ENCODE measurements around the gene CHST1.

CHST1 gene

GRCh38 chr11:45674481-45675190 lies 9.2 kb upstream of the CHST1 start:
- DNase-seq (ENCODE audit: low read depth, low spot score) = no peak

DNA sequence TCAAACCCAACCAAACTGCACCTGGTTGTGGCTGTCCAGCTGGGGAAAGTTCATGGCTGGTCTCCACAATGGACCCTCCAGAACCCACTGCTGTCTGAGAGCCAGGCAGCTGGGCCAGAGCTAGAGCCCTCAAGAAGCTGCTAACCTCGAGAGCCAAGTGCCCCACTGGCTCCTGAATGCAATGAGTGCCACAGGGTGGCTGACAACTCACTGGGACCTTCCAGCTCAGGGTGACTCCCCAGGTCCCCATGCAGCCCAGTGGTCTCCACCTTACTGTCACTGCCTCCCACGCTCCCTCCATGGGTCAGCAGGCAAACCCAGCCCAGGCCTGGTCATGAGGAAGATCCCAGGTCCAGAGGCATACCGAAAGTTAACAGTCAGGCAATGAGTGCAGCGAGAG lies 8.0 kb upstream of the CHST1 start:
- no peak for DNase-seq (ENCODE audit: low read depth, low spot score)

GRCh38 chr11:45672593-45672992 lies 7.2 kb upstream of the CHST1 start:
- DNase-seq (ENCODE audit: low read depth, low spot score) = no peak

- DNase-seq (ENCODE audit: low read depth, low spot score) = no peak
These were observed 6.1 kb upstream of the CHST1 start for GRCh38 chr11:45671246-45672171.

DNA sequence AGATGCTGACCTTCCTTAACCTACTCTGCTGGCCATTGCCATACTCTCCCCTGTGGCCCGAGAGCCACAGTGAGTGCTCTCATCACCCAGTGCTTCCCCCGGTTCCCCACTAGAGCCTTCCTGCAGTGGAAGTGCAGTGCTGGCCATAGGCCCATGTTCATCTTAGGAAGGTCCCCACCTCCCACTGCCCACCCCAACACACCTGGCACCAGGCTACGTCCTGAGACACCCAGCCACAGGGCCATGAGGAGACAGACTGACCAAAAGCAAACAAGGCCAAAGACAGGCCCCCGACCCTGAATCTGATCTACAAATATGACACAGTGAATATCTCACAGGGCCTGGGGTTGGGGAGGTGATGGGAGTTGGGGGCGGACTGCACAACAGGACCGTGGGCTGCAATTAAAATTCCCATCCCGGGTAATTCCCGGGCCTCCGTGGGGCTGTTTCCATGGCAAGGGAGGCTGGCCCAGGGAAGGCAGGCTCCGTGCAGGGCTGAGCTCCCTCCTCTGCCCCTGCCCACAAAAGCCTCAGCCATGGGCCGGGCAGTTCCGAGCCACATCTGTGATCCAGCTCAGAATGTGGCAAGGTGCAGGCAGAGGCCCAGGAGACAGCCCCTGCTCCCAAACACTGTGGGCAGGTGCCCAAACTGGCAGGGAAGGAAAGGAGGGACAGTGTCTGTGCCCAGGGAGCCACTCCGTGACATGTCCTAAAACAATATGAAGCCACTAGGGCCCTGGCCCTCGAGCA lies 5.1 kb upstream of the CHST1 start:
- DNase-seq (ENCODE audit: low read depth, low spot score) = no peak

- DNase-seq (ENCODE audit: low read depth, low spot score) = no peak
These were observed 4.5 kb upstream of the CHST1 start for GRCh38 chr11:45669956-45670355.

- no peak for DNase-seq (ENCODE audit: low read depth, low spot score)
These were observed 3.7 kb upstream of the CHST1 start for GRCh38 chr11:45669146-45669545.

GRCh38 chr11:45667929-45668680 lies 2.7 kb upstream of the CHST1 start:
- DNase-seq (ENCODE audit: low read depth, low spot score) = no peak

DNA sequence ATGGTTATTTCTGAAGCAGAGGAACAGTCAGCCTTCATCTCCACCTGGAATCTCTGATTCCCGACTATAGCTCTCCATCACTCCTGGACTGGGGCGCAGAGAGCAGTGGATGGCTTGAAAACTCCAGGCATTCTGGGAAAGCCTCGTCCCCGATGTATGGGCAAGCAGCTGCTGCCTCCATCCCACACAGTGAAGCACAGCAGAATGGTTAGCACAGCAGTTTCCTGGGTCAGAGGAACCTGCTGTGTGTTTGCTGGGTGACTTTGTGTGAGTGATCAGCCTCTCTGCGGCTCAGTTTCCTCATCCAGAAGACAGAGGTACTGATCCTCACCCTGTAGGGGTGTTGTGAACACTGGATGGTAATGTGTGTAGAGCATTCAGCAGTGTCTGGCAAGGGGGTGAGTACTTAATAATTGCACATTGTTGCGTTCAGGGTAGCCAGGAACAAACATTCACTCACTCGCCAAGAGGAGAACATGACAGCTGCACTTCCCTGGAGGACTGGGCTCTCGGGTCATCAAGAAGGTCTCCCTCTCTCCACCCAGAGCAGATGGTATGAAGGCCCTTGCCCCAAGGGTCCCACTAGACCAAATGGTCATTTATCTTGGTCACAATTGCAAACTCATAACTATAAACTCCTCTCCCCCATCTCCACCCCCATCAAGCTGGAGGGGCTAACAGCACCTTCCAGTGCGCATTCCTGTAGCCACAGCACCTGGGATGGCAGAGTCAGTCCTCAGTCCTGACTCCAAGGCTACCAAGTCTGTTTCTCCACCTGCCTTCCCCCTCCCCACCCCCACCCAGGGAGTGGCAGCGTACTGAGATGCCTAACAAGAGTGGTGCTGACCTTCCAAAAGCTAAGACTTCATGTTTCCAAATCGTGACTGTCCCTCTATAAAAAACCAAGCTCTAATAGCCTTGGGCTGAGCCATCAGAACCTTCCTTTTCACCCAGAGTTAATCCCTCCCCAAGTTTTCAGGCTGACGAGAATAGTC lies 1.5 kb upstream of the CHST1 start:
- no peak for DNase-seq (ENCODE audit: low read depth, low spot score)

- DNase-seq (ENCODE audit: low read depth, low spot score) = no peak
These were observed 668 bp upstream of the CHST1 start for GRCh38 chr11:45665933-45666647.

DNA sequence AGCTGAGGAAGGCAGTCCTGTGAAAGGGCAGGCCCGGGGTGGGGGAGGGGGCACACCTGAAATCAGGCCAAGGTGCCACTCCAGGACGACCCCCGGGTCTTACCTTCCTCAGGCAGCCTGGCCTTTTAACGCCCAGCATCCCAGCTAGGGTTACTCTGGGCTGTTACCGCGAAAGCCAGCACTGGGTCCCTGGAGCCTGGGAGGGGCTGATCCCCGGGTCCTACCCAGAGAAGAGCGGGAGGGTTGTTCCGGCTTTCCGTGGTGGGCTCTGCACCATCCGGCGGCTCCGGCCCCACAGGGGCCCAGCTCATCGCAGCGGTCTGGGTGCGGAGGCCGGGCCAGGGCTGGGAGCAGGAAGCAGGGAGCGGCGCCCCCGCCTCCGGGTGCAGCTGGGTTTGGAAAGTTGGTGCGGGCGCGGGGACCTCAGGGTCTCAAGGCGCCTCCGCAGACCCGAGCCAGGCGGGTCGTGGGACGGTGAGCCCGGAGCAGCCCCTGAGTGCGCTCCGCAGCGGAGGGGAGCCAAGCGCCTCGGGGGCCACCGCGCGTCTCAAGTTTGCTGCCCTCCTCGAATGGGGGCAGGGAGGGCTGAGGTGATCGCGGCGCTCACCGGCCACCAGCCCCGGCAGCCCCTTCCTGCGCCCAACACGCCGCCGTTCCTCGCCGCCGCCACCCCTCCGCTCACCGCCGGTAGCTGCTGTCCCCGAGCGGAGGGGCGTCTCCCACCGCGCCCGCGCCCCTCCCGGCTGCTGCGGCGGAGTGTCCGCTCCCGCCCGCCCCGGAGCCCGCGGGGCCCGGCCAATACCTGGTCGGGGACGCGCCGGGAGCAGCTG lies 831 bp downstream of the CHST1 start:
- DNase-seq (ENCODE audit: low read depth, low spot score) = no peak

DNA sequence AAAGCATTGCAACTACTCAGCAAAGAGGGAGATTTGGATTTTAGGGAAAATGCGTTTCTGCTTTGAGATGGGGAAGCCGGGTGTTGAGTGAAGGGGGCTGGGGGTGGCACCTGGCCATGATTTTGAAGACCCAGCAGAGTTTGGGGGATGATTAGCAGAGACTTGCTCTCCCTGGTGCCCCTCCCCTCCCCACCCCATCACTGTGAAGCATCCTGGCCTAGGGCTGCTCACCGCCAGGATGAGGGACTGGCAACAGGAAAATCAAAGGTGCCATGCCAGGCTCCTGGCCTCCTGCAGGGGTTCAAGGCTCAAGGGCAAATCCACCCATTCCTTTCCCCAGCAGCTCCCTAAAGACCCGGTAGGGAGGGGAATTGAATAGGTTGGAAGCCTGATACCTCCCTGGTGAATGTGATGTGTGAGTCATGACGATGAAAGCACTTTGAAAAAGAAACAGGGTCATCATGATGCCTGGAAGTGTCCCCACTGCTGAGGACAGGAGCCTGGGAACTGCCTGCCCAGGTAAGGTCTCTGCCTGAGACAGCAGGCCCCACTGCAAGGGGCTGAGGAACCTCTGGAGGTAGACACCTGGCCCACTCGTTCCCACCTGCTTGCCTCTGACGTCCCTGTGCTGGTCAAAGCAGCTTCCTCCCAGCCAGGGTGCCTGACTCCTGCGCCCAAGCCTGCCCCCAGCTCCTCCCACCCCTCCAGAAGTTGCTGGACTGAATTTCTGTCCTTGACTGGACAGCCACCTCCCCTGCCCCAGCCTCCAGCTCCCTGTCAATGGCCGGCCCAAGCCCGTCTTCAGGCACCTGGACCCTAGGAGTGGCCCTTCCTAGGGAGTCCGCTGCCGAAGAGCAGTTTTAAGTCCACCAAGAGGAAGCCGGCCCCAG lies 1.7 kb downstream of the CHST1 start:
- no peak for DNase-seq (ENCODE audit: low read depth, low spot score)

- DNase-seq (ENCODE audit: low read depth, low spot score) = no peak
These were observed 2.5 kb downstream of the CHST1 start for GRCh38 chr11:45662665-45663485.

GRCh38 chr11:45662096-45662664 lies 3.2 kb downstream of the CHST1 start:
- DNase-seq (ENCODE audit: low read depth, low spot score) = no peak

- no peak for DNase-seq (ENCODE audit: low read depth, low spot score)
These were observed 3.9 kb downstream of the CHST1 start for GRCh38 chr11:45661439-45662055.

Measured in iPS DF 19.7 (cell line).